Measurements from ENCODE around the gene PDE4D.

PDE4D gene

GRCh38 chr5:59348189-59348588 lies 545.3 kb downstream of the PDE4D start:
- no peak for DNase-seq

DNA sequence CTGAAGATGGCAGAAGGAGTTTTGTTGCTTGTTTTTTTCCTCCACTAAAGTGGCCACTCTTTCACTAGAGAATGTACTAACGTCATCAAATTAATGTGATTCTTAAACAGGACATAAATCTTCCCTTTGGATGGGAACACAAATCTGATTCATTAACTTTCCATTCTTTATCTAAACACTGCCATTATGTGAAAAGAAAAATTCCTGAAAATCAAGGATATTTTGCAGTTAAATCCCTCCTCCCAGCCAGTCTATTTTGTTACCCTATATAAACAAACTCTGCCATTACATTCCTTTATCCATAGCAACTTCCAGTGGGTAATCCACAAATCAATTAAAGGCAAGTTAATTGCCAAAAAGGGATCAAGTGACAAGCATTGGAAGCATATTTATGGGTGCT lies 546.5 kb downstream of the PDE4D start:
- DNase-seq, result no peak

GRCh38 chr5:59346514-59346913 lies 547.0 kb downstream of the PDE4D start:
- DNase-seq, result no peak

DNA sequence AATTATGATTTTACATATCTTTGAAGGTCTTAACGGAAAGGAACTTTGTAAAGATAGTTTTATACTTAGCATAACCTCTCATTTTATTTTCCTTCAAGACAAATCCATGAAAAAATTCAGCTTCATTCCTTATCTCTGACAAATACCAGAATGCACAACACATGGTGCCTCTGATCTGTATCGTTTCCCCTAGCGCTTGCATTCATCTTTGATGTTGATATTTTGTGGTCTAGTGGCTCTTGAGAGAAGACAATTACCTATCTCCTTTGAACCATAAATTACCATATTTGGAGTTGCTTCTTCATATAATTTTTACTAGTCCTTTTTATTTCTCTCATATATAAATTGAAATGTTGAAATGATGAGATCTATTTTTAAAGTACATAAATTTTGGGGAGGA lies 551.3 kb downstream of the PDE4D start:
- no peak for DNase-seq

- DNase-seq, result no peak
Observed at GRCh38 chr5:59341760-59342159, 551.8 kb downstream of the PDE4D start.

GRCh38 chr5:59341155-59341554 lies 552.4 kb downstream of the PDE4D start:
- DNase-seq, result no peak

DNA sequence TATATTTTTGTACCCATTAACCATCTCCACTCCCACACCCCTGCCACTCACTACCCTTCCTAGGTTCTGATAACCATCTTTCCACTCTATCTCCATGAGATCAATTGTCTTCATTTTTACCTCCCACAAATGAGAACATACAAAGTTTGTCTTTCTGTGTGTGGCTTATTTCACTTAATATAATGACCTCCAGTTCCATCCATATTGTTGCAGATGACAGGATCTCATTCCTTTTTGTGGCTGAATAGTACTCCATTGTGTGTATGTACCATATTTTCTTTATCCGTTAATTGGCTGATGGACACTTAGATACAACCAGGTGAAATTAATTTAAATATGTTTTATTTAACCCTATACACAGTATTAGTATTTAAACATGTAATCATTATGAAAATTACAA lies 552.9 kb downstream of the PDE4D start:
- DNase-seq, result no peak

DNA sequence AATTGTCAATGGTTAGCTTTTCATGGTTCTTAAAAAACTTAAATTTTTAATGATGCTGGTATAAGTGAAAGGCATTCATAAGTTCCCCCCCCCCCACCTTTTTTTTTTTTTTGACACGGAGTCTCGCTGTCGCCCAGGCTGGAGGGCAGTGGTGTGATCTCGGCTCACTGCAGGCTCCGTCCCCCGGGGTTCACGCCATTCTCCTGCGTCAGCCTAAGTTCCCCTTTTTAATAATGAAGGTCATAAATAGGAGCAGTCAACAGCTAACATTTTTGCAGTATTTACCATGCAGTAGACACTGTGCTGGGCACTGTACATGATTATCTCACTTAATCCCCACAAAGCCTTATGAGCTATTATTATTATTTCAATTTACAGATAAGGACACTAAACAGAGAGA lies 556.3 kb downstream of the PDE4D start:
- DNase-seq, result no peak

GRCh38 chr5:59335544-59335943 lies 558.0 kb downstream of the PDE4D start:
- DNase-seq, result no peak

DNA sequence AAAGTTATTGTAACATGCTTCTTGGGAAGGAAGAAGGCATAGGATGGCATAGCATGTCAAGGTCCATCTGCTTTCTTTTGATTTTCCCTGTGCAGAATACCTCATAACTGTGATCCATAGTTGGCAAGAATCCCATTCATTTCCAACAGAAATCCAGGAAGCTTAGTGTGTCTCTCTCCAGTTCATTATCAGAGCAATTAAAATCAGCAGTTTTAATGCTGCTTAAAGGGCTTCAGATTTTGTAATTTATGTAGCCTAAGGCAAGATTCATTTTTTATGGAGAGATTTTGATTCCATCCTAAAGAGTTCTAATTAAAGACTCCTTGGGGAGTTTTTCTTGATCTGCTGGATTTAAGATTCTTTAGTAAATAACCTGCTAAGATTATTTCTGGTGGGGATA lies 560.1 kb downstream of the PDE4D start:
- DNase-seq, result no peak

DNA sequence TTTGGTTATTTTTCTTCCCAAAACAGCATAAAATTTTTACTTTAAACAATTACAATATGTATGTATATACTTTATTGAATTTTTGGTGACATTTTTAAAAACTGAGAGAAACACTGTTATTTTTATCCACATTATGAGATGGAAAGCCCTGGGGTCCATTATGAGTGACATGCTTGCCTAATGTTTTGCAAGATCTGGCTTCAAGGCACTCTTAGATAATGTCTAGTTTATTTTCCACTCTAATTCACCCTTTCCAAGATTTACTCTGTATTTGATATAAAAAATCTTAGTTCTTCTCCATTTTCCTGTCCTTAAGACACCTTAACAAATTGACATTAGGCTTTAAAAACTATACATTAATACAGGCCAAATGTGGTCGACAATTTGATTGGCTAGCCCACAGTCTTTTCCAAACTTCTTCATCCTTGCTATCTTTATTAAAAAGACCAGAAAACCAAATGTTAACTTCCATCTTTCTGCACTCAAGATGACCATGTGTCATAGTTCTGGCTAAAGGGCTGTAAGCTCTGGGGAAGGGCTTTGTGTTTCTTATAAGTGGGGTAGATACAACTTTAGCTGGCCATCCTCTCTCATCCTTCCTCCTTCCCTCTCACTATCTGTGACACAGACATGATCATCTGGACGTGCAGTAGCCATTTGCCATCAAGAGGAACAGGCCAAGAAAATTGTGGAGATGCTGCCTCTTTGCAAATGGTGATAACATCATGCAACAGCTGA lies 561.1 kb downstream of the PDE4D start:
- DNase-seq, result no peak

- no peak for DNase-seq
Observed at GRCh38 chr5:59330680-59331079, 562.8 kb downstream of the PDE4D start.

DNA sequence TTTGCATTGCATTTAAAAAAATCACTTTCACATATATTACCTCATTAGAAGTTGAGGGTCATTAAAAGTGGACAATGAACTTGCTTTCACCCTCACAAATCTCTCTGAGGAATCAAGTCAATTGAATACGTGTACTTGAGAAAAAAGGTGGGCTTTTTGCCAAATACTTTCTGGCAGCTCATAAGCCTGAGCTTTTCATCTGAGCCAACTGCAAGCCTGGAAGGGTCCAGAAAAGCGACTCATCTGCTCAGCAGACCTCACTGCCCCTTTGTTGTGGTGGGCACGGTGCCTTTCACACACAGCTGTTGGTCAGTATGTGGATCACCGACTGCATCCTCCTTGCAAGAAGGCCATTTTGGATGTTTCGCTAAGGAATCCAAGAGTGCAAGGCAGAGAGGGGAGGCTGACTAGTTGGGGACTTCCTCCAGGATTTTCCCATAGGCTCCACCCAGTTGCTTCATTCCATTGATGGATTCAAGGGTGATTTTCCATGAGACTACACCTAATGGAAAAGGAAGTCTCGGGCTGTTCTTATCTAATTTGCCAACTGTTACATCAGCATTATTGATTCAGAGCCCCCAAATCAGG lies 564.7 kb downstream of the PDE4D start:
- peak; percentile 58 for DNase-seq

GRCh38 chr5:59327191-59327980 lies 566.1 kb downstream of the PDE4D start:
- DNase-seq, result peak; percentile 77

DNA sequence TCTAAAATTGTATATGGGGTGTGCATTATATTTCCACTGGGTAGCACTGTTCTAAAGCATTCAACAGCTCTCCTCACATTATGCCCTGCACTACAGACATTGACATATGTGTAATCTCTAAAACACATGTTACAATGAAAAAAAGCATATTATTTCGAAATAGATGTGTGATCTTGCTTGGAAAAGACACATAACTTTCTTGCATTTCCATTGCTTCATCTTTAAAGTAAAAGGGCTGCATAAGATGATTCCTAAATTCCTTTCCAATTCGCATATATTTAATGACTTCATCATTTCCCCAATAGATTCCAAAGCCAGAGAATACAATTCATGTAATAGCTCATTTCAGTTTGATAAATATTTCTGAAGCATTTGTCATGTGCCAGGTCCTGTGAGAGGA lies 566.9 kb downstream of the PDE4D start:
- no peak for DNase-seq

DNA sequence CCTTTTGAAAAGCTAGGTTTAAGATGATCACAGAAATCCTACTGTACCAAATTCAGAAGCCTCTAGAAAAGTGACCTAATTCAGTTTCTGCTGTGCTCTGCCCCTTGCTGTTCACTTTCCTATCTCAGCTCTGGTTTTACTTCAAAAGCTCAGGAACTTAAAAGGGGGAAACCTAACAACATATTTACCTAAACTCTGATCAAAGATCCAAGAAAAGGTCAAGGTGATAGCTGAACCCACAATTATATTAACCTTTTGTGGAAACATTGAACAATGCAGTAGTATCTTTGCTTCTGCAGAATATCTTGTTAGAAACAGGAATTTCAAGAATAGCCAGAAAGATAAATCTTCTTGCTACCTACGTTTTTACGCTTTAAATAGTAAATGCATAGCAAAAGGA lies 568.5 kb downstream of the PDE4D start:
- DNase-seq, result no peak

- no peak for DNase-seq
Observed at GRCh38 chr5:59322894-59323293, 570.6 kb downstream of the PDE4D start.

DNA sequence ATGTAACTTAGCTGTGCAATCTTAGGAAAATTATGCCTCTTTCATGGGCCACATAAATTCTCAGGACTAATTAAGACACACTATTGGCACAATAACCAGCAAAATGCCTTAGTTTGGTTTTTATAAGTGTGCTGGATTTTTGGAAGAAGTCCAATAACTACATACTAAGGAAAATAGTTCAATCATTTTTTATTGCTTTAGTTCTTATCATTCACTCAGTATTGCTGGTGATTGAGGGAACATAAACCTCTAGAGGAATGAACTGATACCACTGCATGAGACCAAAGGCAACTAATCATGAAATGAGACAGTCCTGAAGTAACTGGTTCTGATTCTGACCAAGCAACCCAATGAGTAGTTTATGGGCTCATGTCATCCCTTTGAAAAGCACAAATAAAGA lies 571.5 kb downstream of the PDE4D start:
- no peak for DNase-seq

GRCh38 chr5:59321642-59322041 lies 571.9 kb downstream of the PDE4D start:
- no peak for DNase-seq

GRCh38 chr5:59320420-59320819 lies 573.1 kb downstream of the PDE4D start:
- DNase-seq, result no peak

DNA sequence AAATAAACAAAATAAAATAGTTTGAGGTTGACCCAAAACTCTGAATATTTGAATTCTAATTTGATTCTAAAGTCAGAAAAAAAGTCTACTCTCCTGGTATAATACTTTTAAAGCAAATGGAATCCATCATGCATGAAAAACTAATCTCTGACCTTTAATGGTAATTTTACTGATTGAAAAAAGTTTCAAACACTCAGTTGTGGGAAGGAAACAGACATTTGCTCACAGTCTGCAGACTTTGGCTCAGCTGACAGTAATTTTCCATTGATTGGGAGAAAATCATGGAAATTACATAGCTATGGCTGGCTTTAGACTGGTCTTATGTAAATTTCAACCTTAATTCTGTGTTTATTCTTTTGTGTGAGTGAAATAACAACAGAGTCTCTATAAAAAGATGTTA lies 574.3 kb downstream of the PDE4D start:
- no peak for DNase-seq

DNA sequence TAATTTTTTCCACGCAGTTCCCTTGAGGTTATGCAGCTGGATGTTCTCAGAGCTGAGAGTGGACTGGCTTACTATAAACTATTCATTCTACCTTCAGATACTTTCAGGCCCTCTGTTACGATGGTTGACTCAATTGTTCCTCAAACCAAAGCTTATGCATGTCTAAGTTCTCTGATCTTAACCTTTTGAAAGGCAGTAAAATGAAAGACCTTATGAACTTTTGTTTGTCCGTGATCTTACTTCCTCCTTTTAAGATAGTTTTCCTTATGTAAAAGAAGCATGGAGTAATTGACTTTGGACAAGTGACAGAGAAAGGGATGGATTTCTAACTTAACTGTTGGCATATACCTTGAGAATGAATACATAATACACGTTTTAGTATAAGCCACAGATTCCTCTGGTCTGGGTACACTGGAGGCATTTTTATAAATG lies 575.7 kb downstream of the PDE4D start:
- no peak for DNase-seq

- DNase-seq, result peak; percentile 39
Observed at GRCh38 chr5:59317023-59317773, 576.3 kb downstream of the PDE4D start.

All from DMS79 treated with DMSO at 0.1 percent for 48 hours (cell line).